GM12874 (cell line): ENCODE measurements around the gene UVSSA.

ENCODE experiments used
- TF ChIP-seq, protein P1 (sequence below): IDR thresholded peaks from 2 replicates; pipeline ENCODE4 v1.5.1; 2011; ENCODE audit warnings: low read depth, mild to moderate bottlenecking, control low read depth, low read length, moderate library complexity; ENCODE audit not compliant: insufficient read depth

UVSSA gene, protein sequence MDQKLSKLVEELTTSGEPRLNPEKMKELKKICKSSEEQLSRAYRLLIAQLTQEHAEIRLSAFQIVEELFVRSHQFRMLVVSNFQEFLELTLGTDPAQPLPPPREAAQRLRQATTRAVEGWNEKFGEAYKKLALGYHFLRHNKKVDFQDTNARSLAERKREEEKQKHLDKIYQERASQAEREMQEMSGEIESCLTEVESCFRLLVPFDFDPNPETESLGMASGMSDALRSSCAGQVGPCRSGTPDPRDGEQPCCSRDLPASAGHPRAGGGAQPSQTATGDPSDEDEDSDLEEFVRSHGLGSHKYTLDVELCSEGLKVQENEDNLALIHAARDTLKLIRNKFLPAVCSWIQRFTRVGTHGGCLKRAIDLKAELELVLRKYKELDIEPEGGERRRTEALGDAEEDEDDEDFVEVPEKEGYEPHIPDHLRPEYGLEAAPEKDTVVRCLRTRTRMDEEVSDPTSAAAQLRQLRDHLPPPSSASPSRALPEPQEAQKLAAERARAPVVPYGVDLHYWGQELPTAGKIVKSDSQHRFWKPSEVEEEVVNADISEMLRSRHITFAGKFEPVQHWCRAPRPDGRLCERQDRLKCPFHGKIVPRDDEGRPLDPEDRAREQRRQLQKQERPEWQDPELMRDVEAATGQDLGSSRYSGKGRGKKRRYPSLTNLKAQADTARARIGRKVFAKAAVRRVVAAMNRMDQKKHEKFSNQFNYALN

DNA sequence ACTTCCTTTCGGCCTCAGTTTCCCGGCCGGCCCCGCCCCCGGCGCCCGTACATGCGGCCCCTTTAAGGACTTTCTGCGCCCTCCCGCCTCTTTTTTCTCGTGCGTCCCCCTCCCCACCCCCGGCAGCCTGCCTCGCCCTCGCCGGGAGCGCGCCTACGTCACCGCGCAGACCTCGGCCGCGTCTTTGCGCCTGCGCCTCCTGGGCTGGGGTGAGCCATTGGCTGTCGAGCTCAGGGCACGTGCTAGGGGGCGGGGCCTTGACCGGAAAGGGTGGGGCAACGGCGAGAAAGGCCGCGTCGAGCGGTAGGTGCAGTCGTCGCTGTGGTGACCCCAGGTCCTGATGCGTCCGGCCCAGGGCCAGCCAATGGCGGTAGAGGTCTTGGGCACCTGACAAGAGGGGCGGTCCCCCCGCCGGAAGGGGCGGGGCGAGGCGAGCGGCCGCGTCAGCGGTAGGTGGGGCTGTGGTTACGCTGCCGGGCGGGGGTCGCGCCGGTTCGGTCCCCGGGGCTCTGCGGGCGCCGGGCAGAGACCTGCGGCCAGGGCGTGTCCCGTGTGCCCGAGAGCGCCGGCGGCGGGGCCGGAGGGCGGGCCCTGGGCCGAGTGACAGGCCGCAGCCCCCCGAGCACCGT, at the start of gene UVSSA:
TSS of gene UVSSA (plus strand) at position 428 of the 629 bp plus-strand sequence. CDS start 884 bp downstream, outside the sequence.
- TF ChIP-seq, protein P1, sequence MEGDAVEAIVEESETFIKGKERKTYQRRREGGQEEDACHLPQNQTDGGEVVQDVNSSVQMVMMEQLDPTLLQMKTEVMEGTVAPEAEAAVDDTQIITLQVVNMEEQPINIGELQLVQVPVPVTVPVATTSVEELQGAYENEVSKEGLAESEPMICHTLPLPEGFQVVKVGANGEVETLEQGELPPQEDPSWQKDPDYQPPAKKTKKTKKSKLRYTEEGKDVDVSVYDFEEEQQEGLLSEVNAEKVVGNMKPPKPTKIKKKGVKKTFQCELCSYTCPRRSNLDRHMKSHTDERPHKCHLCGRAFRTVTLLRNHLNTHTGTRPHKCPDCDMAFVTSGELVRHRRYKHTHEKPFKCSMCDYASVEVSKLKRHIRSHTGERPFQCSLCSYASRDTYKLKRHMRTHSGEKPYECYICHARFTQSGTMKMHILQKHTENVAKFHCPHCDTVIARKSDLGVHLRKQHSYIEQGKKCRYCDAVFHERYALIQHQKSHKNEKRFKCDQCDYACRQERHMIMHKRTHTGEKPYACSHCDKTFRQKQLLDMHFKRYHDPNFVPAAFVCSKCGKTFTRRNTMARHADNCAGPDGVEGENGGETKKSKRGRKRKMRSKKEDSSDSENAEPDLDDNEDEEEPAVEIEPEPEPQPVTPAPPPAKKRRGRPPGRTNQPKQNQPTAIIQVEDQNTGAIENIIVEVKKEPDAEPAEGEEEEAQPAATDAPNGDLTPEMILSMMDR = no peak

DNA sequence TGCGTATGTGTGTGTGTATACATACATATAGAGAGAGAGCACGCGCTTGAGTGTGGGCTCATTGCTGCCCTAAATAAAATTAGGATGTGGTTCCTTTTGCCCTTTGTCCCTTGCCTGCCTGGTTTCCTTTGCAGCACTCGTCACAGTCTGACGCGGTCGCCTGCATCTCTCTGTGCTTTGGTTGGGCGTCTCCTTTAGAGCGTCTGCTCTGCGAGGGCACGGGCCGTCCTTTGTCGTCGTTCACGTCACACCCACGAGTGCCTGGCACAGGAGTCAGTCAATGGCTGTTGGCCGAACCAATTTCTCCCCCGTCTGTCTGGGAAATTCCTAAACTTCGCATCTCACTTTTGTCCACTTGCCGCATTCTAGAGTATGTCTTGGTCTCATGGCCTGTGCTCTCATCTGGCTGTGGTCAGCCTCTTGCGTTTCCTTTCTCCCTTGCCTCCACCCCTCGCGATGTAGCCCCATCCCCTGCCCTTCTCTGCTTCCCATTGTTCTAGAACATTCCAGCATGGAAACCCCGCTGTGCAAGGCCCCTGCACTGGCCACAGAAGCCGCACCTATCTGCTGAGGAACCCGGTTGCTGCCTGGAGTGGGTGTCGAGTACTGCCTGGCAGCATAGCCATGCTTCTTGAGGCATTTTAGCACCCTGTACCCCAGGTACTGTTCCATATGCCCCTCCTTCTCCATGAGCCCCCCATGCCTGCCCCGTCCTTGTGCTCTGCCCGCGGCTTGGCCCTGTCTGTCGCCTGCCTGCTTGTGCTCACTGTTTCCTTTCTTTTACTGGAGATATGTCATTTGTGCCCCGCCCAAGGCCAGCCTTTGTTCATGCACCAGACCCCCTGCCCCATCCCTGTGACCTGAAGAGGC, 49.3 kb upstream of the UVSSA start:
- TF ChIP-seq, protein P1 = no peak

DNA sequence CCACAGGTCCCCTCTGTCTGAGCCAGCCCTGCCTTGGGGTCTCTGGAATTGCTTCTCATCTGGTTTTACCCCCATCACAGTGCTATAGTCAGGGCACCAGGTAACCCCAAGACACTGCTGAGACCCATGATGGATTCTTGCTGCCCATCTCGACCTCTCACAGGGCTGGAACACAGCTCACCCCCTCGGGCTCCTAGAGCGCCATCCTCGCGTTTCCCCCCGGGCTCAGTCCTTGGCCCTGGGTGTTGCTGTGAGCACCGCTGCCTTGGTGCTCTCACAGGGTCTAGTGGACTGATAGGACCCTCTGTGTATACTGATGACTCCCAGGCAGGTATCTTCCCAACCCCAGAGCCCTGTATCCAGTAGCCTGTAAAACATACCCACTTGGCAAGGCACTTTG, 48.5 kb upstream of the UVSSA start:
- TF ChIP-seq, protein P1 = no peak

DNA sequence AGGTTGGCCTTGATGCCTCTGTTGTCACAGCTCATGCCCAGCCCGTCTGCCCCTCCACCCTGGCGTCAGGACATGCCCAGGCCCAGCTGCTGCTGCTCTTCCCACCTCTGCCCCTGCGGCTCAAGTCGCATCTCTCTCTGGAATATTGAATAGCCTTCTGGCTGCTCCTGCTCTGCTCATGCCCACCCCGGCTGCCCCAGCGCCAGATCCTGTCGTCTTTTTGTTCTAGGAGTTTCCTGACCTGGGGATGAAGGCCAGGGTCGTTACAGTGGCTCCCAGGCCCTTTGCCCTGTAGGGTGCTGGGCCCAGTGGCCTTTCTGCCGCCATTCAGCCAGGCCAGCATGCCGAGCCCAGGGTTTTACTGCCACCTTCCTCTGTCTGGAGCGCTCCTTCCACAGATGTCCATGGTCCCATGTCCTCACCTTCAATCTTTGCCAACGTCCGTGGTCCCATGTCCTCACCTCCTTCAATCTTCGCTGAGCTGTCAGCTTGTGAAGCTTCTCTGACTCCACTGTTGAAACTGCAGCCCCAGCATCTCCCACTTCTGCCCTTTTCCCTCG, 47.6 kb upstream of the UVSSA start:
- TF ChIP-seq, protein P1 = no peak

DNA sequence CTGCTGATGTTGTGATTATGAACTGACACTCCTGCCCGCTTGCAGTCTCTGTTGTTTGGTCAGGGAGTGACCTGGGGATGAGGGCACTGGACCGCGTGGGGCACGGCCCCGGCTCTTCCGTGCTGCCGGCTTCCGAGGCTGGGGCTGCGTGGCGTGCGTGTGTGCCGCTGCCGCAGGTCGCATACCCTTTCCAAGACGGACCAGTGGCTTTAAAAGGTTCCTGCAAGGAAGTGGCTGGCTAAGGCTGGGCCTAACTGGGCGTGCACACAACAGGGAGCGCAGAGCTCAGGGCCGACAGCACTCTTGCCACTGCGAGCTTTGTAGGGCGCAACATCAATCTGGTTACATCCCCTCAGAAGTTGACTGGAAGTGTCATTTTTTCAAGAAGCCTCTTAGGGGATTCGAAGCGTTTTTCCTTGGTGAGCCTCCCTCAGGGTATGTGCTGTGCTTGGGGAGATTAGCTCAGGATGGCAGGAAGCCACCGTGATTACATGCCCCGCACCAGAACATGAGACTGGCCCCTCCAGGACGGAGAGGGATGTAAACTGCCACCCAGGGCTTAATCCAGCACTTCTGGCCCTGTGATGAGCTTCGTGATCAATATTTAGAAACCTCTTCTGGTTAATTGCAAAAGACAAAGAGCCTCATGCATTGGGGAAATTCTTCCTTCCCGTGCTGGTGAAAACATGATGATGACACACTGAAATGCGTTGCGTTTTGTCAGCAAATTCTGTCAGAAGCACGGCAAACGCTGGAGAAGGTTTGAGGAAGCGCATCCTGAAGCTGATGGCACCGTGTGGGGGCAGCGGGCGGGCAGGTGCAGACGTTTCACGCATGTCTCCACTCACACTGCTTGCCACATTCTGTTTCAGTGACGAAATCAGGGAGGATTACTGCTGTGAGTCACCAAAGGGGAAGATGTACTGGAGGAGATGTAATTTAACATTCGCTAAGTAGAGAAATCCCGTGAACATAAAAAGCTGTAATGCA, 46.2 kb upstream of the UVSSA start:
- TF ChIP-seq, protein P1 = no peak

DNA sequence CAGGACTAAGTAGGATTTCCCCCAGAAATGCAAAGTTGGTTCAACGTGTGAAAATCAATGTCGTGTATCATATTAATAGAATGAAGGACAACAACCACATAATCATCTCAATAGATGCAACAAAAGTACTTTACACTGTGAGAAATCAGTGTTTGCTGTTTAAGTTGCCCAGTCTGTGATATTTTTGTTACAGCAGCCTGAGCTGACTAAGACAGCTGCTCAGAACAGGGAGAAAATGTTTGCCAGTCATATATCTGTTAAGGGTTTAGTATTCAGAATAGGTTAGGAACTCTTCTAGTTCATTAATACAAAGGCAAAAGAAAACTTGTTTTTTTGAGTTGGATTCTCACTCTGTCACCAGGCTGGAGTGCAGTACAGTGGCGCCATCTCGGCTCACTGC, 44.8 kb upstream of the UVSSA start:
- TF ChIP-seq, protein P1 = no peak
